CD14-positive monocyte (primary cell): ENCODE measurements around the gene KCNAB1. TPM values are rescaled to one million over a fixed set of nuclear protein-coding genes. Genes with fewer than 3 reads are reported as not detected.
A peak's percentile ranks its signal among the peaks of the same experiment; 100 is the strongest.

Source experiments
- DNase-seq, 3 donors: peaks; one replicate each; pipeline ENCODE4 v3.0.0-alpha.2; 2011 to 2022
- H2AFZ ChIP-seq: 2 replicates; pipeline ENCODE4 v1.6.0; 2012; ENCODE audit warnings: mild to moderate bottlenecking, low read depth, low read length, inconsistent platforms; ENCODE audit not compliant: insufficient read depth, poor library complexity, severe bottlenecking
- H3K27ac ChIP-seq, 2 donors: 1 replicate in 1 of 2; 2 replicates in 1 of 2; pipeline ENCODE4 v1.5.1; 2012 to 2013; ENCODE audit warnings: low read length in 2 of 2, control low read depth in 1 of 2, inconsistent platforms in 1 of 2, low read depth in 1 of 2, mild to moderate bottlenecking in 1 of 2
- H3K27me3 ChIP-seq, 2 donors: one replicate each; pipeline versions ENCODE4 v1.6.0 to v1.6.1; 2011 to 2013; ENCODE audit warnings: low read length in 2 of 2; ENCODE audit not compliant: control insufficient read depth in 2 of 2, insufficient read depth in 2 of 2
- H3K36me3 ChIP-seq, 2 donors: replicated peaks in 1 of 2; 1 replicate in 1 of 2; 2 replicates in 1 of 2; pipeline versions ENCODE4 v1.5.1 to v1.6.1; 2012 to 2013; ENCODE audit warnings: low read length in 2 of 2, control low read depth in 1 of 2, inconsistent platforms in 1 of 2, mild to moderate bottlenecking in 1 of 2; ENCODE audit not compliant: insufficient read depth in 2 of 2, control insufficient read depth in 1 of 2
- H3K4me1 ChIP-seq, 2 donors: 1 replicate in 1 of 2; 2 replicates in 1 of 2; pipeline versions ENCODE4 v1.5.1 to v1.6.1; 2012 to 2013; ENCODE audit warnings: low read length in 2 of 2, control low read depth in 1 of 2, inconsistent platforms in 1 of 2, mild to moderate bottlenecking in 1 of 2, moderate library complexity in 1 of 2; ENCODE audit not compliant: insufficient read depth in 2 of 2, control insufficient read depth in 1 of 2
- H3K4me2 ChIP-seq: replicated peaks from 2 replicates; pipeline ENCODE3; 2012; ENCODE audit warnings: low read length, moderate library complexity, mild to moderate bottlenecking; ENCODE audit not compliant: poor library complexity, severe bottlenecking; ENCODE audit errors: extremely low read depth
- H3K4me3 ChIP-seq, 3 experiments: fragments of 200-600 bp in 1 of 3; sonication (generic) in 1 of 3; replicated peaks in 1 of 3; 1 replicate in 2 of 3; 2 replicates in 1 of 3; pipeline ENCODE4 v1.5.1; 2011 to 2013; ENCODE audit warnings: low read length in 3 of 3, mild to moderate bottlenecking in 3 of 3, control low read depth in 2 of 3, low read depth in 2 of 3, inconsistent platforms in 1 of 3, moderate library complexity in 1 of 3
- H3K79me2 ChIP-seq: 2 replicates; pipeline ENCODE4 v1.6.0; 2012; ENCODE audit warnings: mild to moderate bottlenecking, control low read depth, inconsistent platforms, low read length, moderate library complexity; ENCODE audit not compliant: insufficient read depth
- H3K9ac ChIP-seq: 2 replicates; pipeline ENCODE4 v1.6.0; 2017; ENCODE audit warnings: low read length, mild to moderate bottlenecking; ENCODE audit not compliant: insufficient read depth, poor library complexity, severe bottlenecking
- H3K9me3 ChIP-seq, 2 donors: replicated peaks in 1 of 2; 1 replicate in 1 of 2; 2 replicates in 1 of 2; pipeline versions ENCODE4 v1.5.1 to v1.6.1; 2012 to 2013; ENCODE audit warnings: low read length in 2 of 2, control low read depth in 1 of 2; ENCODE audit not compliant: control insufficient read depth in 1 of 2, insufficient read depth in 1 of 2
- H4K20me1 ChIP-seq: 2 replicates; pipeline ENCODE4 v1.6.0; 2012; ENCODE audit warnings: mild to moderate bottlenecking, low read length, control low read depth, moderate library complexity; ENCODE audit not compliant: insufficient read depth
- H3K27ac Mint-ChIP-seq, 7 donors: one replicate each; pipeline ENCODE4 v1.8.0; 2020; ENCODE audit warnings: mild to moderate bottlenecking in 7 of 7, mixed read lengths in 7 of 7, moderate library complexity in 6 of 7, inconsistent platforms in 2 of 7
- H3K27me3 Mint-ChIP-seq, 3 donors: one replicate each; pipeline ENCODE4 v1.8.0; 2021 to 2022; ENCODE audit warnings: low read depth in 3 of 3, mild to moderate bottlenecking in 3 of 3, mixed read lengths in 3 of 3, moderate library complexity in 3 of 3, inconsistent platforms in 1 of 3
- H3K36me3 Mint-ChIP-seq, 2 donors: one replicate each; pipeline ENCODE4 v1.8.0; 2020; ENCODE audit warnings: mixed read lengths in 2 of 2, inconsistent platforms in 1 of 2, mild to moderate bottlenecking in 1 of 2
- H3K4me1 Mint-ChIP-seq: one replicate; pipeline ENCODE4 v1.8.0; 2020; ENCODE audit warnings: mild to moderate bottlenecking, mixed read lengths
- H3K4me3 Mint-ChIP-seq, 2 donors: one replicate each; pipeline ENCODE4 v1.8.0; 2020; ENCODE audit warnings: mild to moderate bottlenecking in 2 of 2, mixed read lengths in 2 of 2, moderate library complexity in 1 of 2
- H3K9me3 Mint-ChIP-seq, 7 donors: one replicate each; pipeline ENCODE4 v1.8.0; 2020 to 2022; ENCODE audit warnings: mixed read lengths in 7 of 7, mild to moderate bottlenecking in 6 of 7, moderate library complexity in 6 of 7, inconsistent platforms in 2 of 7
- WGBS: methylation state at CpG from one replicate; pipeline ENCODE4 v1.1.5; 2013; ENCODE audit warnings: missing lambda C conversion rate; ENCODE audit not compliant: insufficient coverage; 5-methylcytosine and 5-hydroxymethylcytosine counted together
- intact Hi-C, 2 donors: fragments of 100-400 bp; cut with micrococcal nuclease; formaldehyde crosslinking; loops; one replicate each; pipeline versions ENCODE4 v1.15.0 to v1.15.1; 2023
- polyA plus RNA-seq, 3 donors: library from polyadenylated mRNA; depleted of rRNA in 1 of 3; unstranded in 2 of 3; stranded (reverse) in 1 of 3; fragments of 300-500 nt in 2 of 3; fragments of >200 nt in 1 of 3; fragmentation: Illumina TruSeq in 2 of 3; gene quantifications; 1 replicate in 2 of 3; 2 replicates in 1 of 3; pipeline ENCODE4 v1.2.3, GENCODE V29; 2012 to 2021
- TF ChIP-seq, protein P1 (sequence below): fragments of 200-600 bp; IDR thresholded peaks from one replicate; pipeline ENCODE4 v1.8.0; 2022; ENCODE audit warnings: antibody characterized with exemption, mild to moderate bottlenecking

The KCNAB1 gene
- polyA plus RNA-seq, 3 donors = 0.08 to 0.14 TPM; not detected in 1

GRCh38 chr3:156334841-156335545 is 214.6 kb downstream of the KCNAB1 start:
- 73% methylated on average over 1 of the region's 3 CpGs for WGBS
- no peak overlapping the region for H3K4me3 Mint-ChIP-seq
- TF ChIP-seq, protein P1, sequence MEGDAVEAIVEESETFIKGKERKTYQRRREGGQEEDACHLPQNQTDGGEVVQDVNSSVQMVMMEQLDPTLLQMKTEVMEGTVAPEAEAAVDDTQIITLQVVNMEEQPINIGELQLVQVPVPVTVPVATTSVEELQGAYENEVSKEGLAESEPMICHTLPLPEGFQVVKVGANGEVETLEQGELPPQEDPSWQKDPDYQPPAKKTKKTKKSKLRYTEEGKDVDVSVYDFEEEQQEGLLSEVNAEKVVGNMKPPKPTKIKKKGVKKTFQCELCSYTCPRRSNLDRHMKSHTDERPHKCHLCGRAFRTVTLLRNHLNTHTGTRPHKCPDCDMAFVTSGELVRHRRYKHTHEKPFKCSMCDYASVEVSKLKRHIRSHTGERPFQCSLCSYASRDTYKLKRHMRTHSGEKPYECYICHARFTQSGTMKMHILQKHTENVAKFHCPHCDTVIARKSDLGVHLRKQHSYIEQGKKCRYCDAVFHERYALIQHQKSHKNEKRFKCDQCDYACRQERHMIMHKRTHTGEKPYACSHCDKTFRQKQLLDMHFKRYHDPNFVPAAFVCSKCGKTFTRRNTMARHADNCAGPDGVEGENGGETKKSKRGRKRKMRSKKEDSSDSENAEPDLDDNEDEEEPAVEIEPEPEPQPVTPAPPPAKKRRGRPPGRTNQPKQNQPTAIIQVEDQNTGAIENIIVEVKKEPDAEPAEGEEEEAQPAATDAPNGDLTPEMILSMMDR = no peak
- intact Hi-C loops = no loop called here
- Histone ChIP-seq H3K9ac (no peak overlapping the region), H3K27ac (no peak overlapping the region), H2AFZ (no peak overlapping the region), H3K79me2 (no peaks in the 10 kb centered on the region), H3K27me3 (no peaks in the 10 kb centered on the region), H3K4me2 (no peak overlapping the region), H3K36me3 (no peaks in the 10 kb centered on the region), H3K9me3 (no peaks in the 10 kb centered on the region), H4K20me1 (no peaks in the 10 kb centered on the region), H3K4me1 (no peaks in the 10 kb centered on the region), H3K4me3 (no peak overlapping the region)
- no peaks in the 10 kb centered on the region for H3K36me3 Mint-ChIP-seq
- peaks cover 0 to 2% (median 0%) of the 10 kb centered on the region in 3 donors for H3K27me3 Mint-ChIP-seq
- H3K4me1 Mint-ChIP-seq = no peaks in the 10 kb centered on the region
- DNase-seq = no peak
- peak overlapping the region in 1 of 7 donors; percentile 24 for H3K27ac Mint-ChIP-seq
- peaks cover 0 to 4% (median 0%) of the 10 kb centered on the region in 7 donors for H3K9me3 Mint-ChIP-seq

DNA sequence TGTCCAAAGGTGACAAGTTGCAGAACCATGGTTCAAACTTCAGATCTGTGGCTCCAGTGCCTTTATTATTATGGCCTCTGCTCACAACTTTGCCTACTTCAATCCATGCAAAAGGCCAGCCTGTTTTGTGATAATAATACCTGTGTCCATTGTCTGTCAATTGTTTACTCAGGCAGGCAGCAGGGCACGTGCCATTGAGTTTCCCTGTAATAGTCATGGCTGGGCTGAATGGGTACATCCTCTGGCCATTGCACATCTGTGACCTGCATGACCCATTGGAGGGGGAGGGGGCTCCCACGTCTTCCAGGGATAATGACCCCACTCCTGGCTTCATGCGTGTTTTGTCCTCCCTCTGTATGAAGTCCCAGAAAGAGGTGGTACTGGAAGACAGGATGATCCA is 219.1 kb downstream of the KCNAB1 start:
- WGBS = 100% methylated on average over 1 of the region's 3 CpGs
- H3K27ac Mint-ChIP-seq = no peak overlapping the region

More for the DNA sequence above, 219.1 kb downstream of the KCNAB1 start:
- H3K4me3 Mint-ChIP-seq = no peak overlapping the region
- Histone ChIP-seq H3K79me2 (no peaks in the 10 kb centered on the region), H3K4me3 (no peak overlapping the region), H3K9me3 (no peaks in the 10 kb centered on the region), H3K27ac (no peak overlapping the region), H3K27me3 (no peaks in the 10 kb centered on the region), H3K4me2 (no peak overlapping the region), H3K9ac (no peak overlapping the region), H3K36me3 (no peaks in the 10 kb centered on the region), H2AFZ (no peak overlapping the region), H3K4me1 (no peaks in the 10 kb centered on the region), H4K20me1 (no peaks in the 10 kb centered on the region)
- TF ChIP-seq, protein P1 = no peak
- intact Hi-C loops = no loop called here
- no peak for DNase-seq
- no peaks in the 10 kb centered on the region for H3K36me3 Mint-ChIP-seq
- H3K4me1 Mint-ChIP-seq = peaks cover 3% of the 10 kb centered on the region
- H3K9me3 Mint-ChIP-seq = peaks cover 0 to 4% (median 0%) of the 10 kb centered on the region in 7 donors
- peaks cover 2 to 6% (median 4%) of the 10 kb centered on the region in 3 donors for H3K27me3 Mint-ChIP-seq
